AG09309 (cell line): ENCODE data around the gene CHIT1.

Experiments used
- DNase-seq: peaks from one replicate; pipeline ENCODE4 v3.0.0-alpha.2; 2010; ENCODE audit warnings: low read depth
- H3K4me3 ChIP-seq: 2 replicates; pipeline ENCODE4 v1.5.1; 2011; ENCODE audit warnings: mild to moderate bottlenecking, low read depth, low read length, moderate library complexity; ENCODE audit not compliant: control insufficient read depth
- CTCF ChIP-seq: IDR thresholded peaks from 2 replicates; pipeline ENCODE4 v1.5.1; 2011; ENCODE audit warnings: mild to moderate bottlenecking, low read depth, low read length, inconsistent platforms; ENCODE audit not compliant: insufficient read depth, control insufficient read depth; ENCODE audit errors: missing control alignments

Gene CHIT1

GRCh38 chr1:203189951-203190352, 39.5 kb downstream of the CHIT1 start:
- no peak for TF ChIP-seq CTCF
- DNase-seq, result no peak
- no peak overlapping the region for H3K4me3 ChIP-seq

- DNase-seq, result no peak
- no peak overlapping the region for H3K4me3 ChIP-seq
- TF ChIP-seq CTCF, result no peak
Observed at GRCh38 chr1:203188686-203189232, 40.7 kb downstream of the CHIT1 start.

GRCh38 chr1:203187689-203188264, 41.7 kb downstream of the CHIT1 start:
- H3K4me3 ChIP-seq, result no peak overlapping the region
- no peak for DNase-seq
- TF ChIP-seq CTCF, result no peak

GRCh38 chr1:203187304-203187685, 42.2 kb downstream of the CHIT1 start:
- DNase-seq, result no peak
- H3K4me3 ChIP-seq, result no peak overlapping the region
- TF ChIP-seq CTCF, result no peak

- no peak for DNase-seq
- no peak within 1 kb of the TSS for H3K4me3 ChIP-seq
- TF ChIP-seq CTCF, result no peak
Observed at GRCh38 chr1:203186446-203187303, 42.8 kb downstream of the CHIT1 start, which contains the start of gene CHI3L1. CHI3L1 (minus strand) TSS chr1:203186704; CDS start chr1:203186623, 81 bp downstream.

- no peak for TF ChIP-seq CTCF
- H3K4me3 ChIP-seq, result no peak overlapping the region
- no peak for DNase-seq
Observed at GRCh38 chr1:203186091-203186445, 43.4 kb downstream of the CHIT1 start.
